BE2C (cell line): Measurements from ENCODE around the gene NMNAT1. TPM values are rescaled to one million over a fixed set of nuclear protein-coding genes. Genes with fewer than 3 reads are reported as not detected.

ENCODE experiments used
- DNase-seq: peaks from one replicate; pipeline ENCODE4 v3.0.0-alpha.2; 2020
- H3K27me3 ChIP-seq: fragments of 250-450 bp; sonication (Bioruptor Pico); 2 replicates; pipeline ENCODE4 v1.5.1; 2020; ENCODE audit warnings: mild to moderate bottlenecking
- H3K36me3 ChIP-seq: fragments of 250-450 bp; sonication (Bioruptor Pico); 2 replicates; pipeline ENCODE4 v1.5.1; 2020; ENCODE audit warnings: mild to moderate bottlenecking
- H3K4me1 ChIP-seq: fragments of 250-450 bp; sonication (Bioruptor Pico); 2 replicates; pipeline ENCODE4 v1.5.1; 2020
- H3K4me3 ChIP-seq: 2 replicates; pipeline ENCODE4 v1.5.1; 2011; ENCODE audit warnings: low read depth, low read length
- H3K9me3 ChIP-seq: fragments of 250-450 bp; sonication (Bioruptor Pico); 2 replicates; pipeline ENCODE4 v1.5.1; 2020
- CTCF ChIP-seq: IDR thresholded peaks from 2 replicates; pipeline ENCODE4 v1.5.1; 2012; ENCODE audit warnings: mild to moderate bottlenecking, low read depth, low read length
- polyA plus RNA-seq: library from polyadenylated mRNA; unstranded; fragments of >200 nt; gene quantifications from one replicate; pipeline ENCODE4 v1.2.1, GENCODE V29; 2012; ENCODE audit warnings: low read depth, missing spikeins; ENCODE audit not compliant: insufficient read length, insufficient read depth

Gene NMNAT1
- 3.5 TPM for polyA plus RNA-seq

GRCh38 chr1:9942939-9943788 lies at the start of gene NMNAT1, which contains the start of gene LZIC:
TSS of gene NMNAT1 (plus strand) at chr1:9943475. CDS start at chr1:9972074, 28,599 bp downstream.
TSS of gene LZIC (minus strand) at chr1:9943391. CDS start at chr1:9936619, 6,772 bp downstream.
- Histone ChIP-seq H3K27me3 (no peaks in the 10 kb centered on the region), H3K9me3 (no peaks in the 10 kb centered on the region), H3K36me3 (no peaks in the 10 kb centered on the region), H3K4me1 (no peaks in the 10 kb centered on the region), H3K4me3 (peak within 1 kb of the TSS; percentile 91)
- DNase-seq: peak; percentile 84
- no peak for TF ChIP-seq CTCF

- H3K9me3 ChIP-seq: no peaks in the 10 kb centered on the region
- H3K27me3 ChIP-seq: no peaks in the 10 kb centered on the region
- no peaks in the 10 kb centered on the region for H3K4me1 ChIP-seq
- H3K4me3 ChIP-seq: no peak overlapping the region
- H3K36me3 ChIP-seq: no peaks in the 10 kb centered on the region
- DNase-seq: no peak
- no peak for TF ChIP-seq CTCF
These were observed 49.2 kb upstream of the NMNAT1 start for GRCh38 chr1:9894115-9894514.

- Histone ChIP-seq H3K27me3 (no peaks in the 10 kb centered on the region), H3K4me3 (no peak overlapping the region), H3K9me3 (no peaks in the 10 kb centered on the region), H3K36me3 (no peaks in the 10 kb centered on the region), H3K4me1 (no peaks in the 10 kb centered on the region)
- no peak for TF ChIP-seq CTCF
- no peak for DNase-seq
These were observed 42.9 kb upstream of the NMNAT1 start for GRCh38 chr1:9900142-9901043.

- TF ChIP-seq CTCF: no peak
- Histone ChIP-seq H3K27me3 (no peaks in the 10 kb centered on the region), H3K9me3 (no peaks in the 10 kb centered on the region), H3K36me3 (no peaks in the 10 kb centered on the region), H3K4me3 (no peak overlapping the region), H3K4me1 (no peaks in the 10 kb centered on the region)
- DNase-seq: no peak
These were observed 41.9 kb upstream of the NMNAT1 start for GRCh38 chr1:9901148-9902059.

- H3K36me3 ChIP-seq: no peaks in the 10 kb centered on the region
- H3K9me3 ChIP-seq: no peaks in the 10 kb centered on the region
- H3K27me3 ChIP-seq: no peaks in the 10 kb centered on the region
- no peaks in the 10 kb centered on the region for H3K4me1 ChIP-seq
- TF ChIP-seq CTCF: no peak
- no peak for DNase-seq
- H3K4me3 ChIP-seq: no peak overlapping the region
These were observed 41.2 kb upstream of the NMNAT1 start for GRCh38 chr1:9902060-9902452.
